NCI-H1930 (cell line): ENCODE results near the gene RABEP1.
A peak's percentile ranks its signal among the peaks of the same experiment; 100 is the strongest.

Experiments
- DNase-seq, 2 experiments: peaks; one replicate each; lab custom pipeline; 2025; lab: John Stamatoyannopoulos, UW

RABEP1 gene

DNA sequence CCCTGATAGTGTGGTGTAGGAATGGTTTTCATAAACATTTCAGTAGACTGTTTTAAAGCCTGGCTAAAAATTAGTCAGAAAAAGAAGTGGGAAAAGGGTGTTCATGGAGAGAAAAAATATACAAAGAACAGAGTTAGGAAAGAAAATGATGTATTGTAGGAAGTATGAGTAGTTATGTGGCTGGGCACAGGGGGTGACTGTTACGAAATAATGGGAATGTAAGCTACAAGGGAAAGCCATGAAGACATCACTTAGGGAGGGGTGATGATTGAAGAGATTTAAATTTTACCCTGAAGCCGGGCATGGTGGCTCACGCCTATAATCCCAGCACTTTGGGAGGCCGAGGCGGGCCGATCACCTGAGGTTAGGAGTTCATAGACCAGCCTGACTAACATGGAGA, 82.1 kb downstream of the RABEP1 start:
- no peak for DNase-seq

DNA sequence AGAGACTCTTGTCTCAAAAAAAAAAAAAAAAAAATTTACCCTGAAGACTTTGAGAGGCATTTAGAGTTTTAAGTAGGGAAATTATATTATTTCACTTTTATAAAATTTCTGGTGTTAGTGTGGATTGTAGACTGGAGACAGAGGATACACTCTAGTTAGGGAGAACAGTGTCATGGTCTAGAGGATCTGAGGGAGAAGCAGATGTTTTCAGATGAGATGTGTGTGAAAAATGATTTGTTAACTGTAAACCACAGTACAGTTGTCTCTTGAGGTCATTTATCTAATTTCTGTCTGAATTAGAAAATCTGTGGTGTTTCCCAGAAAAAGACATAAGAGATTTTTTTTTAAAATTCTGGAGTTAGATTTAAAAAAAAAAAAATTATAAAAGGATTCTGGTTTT, 82.6 kb downstream of the RABEP1 start:
- no peak for DNase-seq

DNA sequence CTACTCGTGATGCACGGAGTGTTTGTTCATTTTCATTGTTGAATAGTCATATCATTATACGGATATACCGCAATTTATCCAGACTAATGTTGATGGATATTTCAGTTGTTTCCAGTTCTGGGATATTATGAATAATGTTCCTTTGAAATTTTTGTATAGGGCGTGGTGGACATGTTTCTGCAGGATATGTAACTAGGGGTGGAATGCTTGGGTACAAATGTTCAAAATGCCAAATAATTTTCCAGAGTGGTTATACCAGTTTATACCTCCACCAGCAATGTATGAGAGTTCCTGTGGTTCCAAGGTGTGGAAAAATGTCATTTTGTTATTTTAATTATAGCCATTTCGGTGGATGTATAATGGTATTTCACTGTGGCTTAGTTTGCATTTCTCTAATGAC, 83.7 kb downstream of the RABEP1 start:
- no peak for DNase-seq

GRCh38 chr17:5370411-5370810, 88.3 kb downstream of the RABEP1 start:
- no peak for DNase-seq

DNA sequence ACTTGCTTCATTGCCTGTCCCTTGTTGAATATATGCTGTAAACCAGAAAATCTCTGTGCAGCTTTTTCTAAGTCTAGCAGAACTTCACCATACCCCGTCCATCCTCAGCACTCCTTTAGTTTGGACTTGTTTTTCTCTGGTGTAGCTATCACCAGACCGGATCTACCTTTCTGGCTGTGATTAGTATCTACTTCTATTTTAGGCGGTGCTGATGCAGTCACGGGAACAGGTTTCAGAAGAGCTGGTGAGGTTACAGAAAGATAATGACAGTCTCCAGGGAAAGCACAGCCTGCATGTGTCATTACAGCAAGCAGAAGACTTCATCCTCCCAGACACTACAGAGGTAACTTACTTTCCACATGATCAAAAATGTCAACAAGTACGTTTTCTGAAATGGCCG, 91.0 kb downstream of the RABEP1 start:
- no peak for DNase-seq

DNA sequence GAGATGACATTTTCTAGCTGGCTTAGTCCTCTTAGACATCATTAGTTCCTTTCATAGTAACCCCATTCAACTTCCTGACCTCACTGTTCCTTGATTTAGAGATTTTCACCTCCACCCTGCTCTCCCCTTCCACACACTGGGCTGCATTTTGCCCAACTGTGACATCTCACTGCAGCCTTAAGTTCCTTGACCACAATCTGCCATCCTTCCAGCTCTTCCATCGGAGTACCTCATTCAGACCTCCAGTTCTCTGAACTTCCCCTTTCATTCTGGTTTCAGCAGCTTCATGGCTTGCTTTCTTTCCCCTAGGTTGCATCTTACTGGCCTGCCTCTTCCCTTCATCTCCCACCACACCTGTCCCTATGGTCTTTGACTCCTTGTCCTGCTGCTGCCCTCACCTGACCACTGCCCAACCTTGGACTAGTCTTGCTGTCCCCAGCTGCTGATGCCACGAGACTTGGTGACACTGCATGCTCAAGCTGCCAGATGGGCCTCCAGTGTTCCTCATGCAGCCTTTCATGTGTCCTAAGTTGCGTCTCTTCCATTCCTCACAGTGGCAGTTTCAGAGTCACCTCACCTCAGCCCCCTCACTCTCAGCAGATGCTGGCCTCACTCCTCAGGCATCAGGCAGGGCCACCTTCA, 96.6 kb downstream of the RABEP1 start:
- no peak for DNase-seq

DNA sequence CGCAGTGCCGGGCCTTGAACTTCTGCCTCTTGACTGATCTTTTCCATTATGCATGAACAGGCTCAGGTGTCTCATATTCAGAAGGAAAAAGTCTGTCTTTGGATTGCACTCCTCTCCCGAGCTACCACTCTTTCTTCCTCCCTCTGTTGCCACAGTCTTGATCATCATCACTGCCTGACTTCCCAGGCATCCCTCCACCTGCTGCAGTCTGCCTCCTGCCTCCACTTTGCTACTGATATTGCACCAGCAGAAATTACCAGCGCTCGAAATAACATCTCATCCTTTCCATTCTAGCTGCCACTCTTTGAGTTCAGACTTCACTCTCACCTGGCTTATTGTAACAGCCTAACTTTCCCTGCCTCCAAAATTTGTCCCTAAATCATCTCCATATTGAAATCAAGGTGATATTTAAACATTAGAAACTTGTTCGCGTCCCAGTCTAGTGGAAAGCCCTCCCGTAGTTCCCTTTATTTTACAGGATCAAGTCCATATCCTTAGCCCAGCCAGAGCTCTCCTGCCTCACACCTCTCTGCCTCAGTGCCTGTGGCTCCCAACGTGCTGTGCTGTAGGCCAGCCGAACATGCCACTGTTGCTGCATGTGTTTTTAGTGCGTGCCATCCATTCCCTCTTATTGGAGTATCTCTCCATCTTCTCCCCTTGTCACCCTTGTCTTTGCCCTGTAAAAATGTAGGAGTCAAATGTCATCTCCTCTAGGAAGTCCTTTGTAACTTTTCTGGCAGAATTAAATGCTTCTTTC, 97.4 kb downstream of the RABEP1 start:
- no peak for DNase-seq

DNA sequence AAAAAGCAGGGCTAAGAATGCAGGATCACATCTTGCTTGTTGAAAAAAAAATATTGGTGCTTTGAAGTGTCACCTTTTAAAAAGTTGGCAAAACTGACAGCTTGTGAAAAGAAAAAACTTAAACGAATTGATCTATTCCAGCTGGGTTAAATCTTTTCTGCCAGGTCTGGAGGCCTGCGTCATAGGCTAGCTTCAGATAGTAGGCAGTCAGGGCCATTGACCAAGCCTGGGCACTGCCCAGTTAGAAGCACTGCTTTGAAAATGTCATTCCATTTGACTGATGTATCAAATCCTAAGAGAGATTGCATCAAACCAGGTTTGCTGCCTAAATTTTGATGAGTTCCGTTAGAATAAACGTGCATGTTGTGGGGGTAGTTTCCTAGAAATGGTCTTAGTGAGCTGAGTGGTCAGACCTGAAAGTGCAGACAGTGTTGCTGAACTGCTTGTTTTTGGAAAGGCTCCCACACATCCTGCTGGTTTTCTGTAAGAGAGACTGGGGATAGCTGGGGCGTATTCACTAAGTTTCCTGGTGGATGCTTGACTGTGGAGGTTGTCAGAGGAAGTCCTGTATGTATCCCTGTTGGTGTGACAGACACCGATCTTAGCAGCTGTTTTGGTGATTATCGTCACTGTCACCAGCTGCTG, 98.5 kb downstream of the RABEP1 start:
- DNase-seq, result no peak

GRCh38 chr17:5381542-5381941, 99.5 kb downstream of the RABEP1 start:
- DNase-seq, result no peak

GRCh38 chr17:5391678-5392077, 109.6 kb downstream of the RABEP1 start:
- no peak for DNase-seq

- no peak for DNase-seq
Observed at GRCh38 chr17:5396612-5397011, 114.5 kb downstream of the RABEP1 start.

DNA sequence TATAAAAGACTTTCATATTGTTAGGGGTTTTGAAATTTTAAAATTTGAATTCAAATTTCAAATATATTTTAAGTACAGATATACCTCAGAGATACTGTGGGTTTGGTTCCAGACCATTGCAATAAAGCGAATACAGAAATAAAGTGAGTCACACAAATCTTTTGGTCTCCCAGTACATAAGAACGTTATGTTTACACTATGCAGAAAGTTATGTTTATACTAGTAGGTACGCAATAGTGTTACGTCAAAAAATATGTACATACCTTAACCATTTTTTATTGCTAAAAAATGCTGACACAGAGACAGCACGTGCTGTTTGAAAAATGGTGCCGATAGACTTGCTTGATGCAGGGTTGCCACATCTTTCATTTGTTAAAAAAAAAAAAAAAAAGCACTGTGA, 117.7 kb downstream of the RABEP1 start:
- no peak for DNase-seq

GRCh38 chr17:5405400-5405799, 123.3 kb downstream of the RABEP1 start:
- DNase-seq, result no peak

- no peak for DNase-seq
Observed at GRCh38 chr17:5408186-5408585, 126.1 kb downstream of the RABEP1 start.

- DNase-seq, result no peak
Observed at GRCh38 chr17:5410594-5411272, 128.6 kb downstream of the RABEP1 start.

- no peak for DNase-seq
Observed at GRCh38 chr17:5413682-5414081, 131.6 kb downstream of the RABEP1 start.

DNA sequence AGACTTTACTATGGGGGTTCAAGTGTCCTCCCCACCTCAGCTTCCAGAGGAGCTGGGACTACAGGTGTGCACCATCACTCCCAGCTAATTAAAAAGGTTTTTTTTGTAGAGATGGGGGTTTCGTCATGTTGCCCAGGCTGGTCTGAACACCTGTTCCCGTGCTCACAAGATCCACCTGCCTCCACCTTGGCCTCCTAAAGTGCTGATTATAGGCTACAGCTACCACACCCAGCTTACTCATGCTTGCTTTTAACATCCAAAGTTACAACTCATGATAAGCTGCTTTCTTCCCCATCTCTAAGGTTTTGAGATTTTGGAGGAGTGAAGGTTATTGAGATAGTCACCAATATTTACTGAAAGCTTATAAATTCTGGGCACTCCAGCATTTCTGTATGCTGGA, 134.8 kb downstream of the RABEP1 start:
- no peak for DNase-seq

DNA sequence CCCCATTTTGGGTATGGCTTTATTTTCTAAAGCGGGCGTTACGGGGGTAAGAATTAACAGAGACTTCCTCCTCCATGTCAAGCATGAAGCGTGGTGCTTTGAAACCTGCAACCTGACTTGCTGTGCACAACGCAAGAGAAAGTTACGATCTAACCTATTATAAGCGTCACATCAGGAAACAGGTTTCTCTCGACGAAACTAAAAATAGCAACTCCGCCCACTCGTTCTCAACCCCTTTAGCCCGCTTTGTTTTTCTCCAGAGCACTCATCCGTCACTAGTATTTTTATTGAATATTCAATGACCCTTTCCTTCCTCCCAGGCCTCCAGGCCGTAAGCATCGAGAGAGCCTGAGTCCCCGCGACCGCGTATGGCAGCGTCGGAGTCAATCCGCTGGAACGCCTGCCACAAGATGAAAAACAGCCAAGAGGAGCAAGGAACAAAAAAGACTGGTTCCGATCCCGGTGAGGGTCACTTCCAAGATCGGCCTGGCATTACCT, 136.8 kb downstream of the RABEP1 start:
- DNase-seq, result no peak

- peak; percentile 97 to 98 for DNase-seq
Observed at GRCh38 chr17:5419356-5419958, 137.4 kb downstream of the RABEP1 start, which contains the start of gene NUP88. Gene NUP88, minus strand, starts transcription at chr17:5419662. Its CDS starts 12 bp downstream, at chr17:5419650.

- DNase-seq, result peak; percentile 88 to 94
Observed at GRCh38 chr17:5419959-5420653, 138.0 kb downstream of the RABEP1 start, which contains the start of gene RPAIN. Gene RPAIN, plus strand, starts transcription at chr17:5420182. Its CDS starts 29 bp downstream, at chr17:5420211.

DNA sequence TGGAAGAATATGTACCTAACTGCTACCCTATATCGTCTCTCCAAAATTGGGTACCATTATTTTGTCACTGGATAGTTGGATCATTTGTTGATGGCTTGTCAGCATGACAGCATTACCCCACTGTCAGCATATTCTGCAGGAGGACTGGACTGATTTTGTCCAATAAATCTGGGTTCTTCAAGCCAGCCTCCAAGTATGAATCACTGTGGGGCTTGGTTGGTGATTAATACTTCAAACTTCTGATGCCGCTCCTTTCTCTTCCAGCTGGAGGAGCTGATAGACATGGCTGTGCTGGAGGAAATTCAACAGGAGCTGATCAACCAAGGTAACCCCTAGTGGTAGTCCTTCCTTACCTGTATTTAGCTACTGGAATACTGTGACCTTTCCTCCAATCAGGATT, 140.4 kb downstream of the RABEP1 start:
- no peak for DNase-seq
